A673 (cell line): Measurements from ENCODE around the gene GOLGA8J.

Source experiments
- EZH2 ChIP-seq: fragments of 200-600 bp; sonication (generic); IDR thresholded peaks from 2 replicates; pipeline ENCODE4 v1.6.1; 2017; ENCODE audit warnings: borderline replicate concordance, low read depth, mild to moderate bottlenecking, mixed read lengths, antibody characterized with exemption, low read length; ENCODE audit not compliant: poor library complexity, severe bottlenecking
- TF ChIP-seq, protein P1 (sequence below): fragments of 300-800, 200-600 bp; sonication (generic); conservative IDR thresholded peaks from 2 replicates; pipeline ENCODE4 v1.5.1; 2017; ENCODE audit warnings: low read depth, mild to moderate bottlenecking, antibody characterized with exemption, low read length, moderate library complexity, mixed read lengths

- TF ChIP-seq, protein P1, sequence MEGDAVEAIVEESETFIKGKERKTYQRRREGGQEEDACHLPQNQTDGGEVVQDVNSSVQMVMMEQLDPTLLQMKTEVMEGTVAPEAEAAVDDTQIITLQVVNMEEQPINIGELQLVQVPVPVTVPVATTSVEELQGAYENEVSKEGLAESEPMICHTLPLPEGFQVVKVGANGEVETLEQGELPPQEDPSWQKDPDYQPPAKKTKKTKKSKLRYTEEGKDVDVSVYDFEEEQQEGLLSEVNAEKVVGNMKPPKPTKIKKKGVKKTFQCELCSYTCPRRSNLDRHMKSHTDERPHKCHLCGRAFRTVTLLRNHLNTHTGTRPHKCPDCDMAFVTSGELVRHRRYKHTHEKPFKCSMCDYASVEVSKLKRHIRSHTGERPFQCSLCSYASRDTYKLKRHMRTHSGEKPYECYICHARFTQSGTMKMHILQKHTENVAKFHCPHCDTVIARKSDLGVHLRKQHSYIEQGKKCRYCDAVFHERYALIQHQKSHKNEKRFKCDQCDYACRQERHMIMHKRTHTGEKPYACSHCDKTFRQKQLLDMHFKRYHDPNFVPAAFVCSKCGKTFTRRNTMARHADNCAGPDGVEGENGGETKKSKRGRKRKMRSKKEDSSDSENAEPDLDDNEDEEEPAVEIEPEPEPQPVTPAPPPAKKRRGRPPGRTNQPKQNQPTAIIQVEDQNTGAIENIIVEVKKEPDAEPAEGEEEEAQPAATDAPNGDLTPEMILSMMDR, result no peak
- no peak for TF ChIP-seq EZH2
Measured at GRCh38 chr15:30038667-30039523, 43.9 kb upstream of the GOLGA8J start.
